Measurements from ENCODE around the gene RIT2.

DNA sequence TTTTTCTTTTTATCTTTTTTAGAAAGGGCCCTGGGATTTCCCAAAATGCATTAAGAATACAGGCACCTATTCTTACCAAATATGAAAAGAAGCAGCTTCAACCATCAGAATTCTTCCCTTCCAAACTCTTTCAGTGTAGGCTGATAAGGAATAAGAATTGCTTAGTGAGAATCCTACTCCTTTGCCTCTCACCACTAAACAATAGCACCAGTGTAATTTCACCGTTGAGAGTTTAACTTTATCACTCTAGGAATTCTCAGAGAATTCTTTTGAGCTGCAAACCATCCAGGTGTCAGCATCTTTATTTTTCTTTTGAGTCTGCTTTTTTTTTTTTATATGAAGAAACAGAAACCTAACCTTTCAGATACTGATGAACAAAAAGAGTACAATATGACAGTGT is 194.9 kb downstream of the RIT2 start:
- TF ChIP-seq, protein P1, sequence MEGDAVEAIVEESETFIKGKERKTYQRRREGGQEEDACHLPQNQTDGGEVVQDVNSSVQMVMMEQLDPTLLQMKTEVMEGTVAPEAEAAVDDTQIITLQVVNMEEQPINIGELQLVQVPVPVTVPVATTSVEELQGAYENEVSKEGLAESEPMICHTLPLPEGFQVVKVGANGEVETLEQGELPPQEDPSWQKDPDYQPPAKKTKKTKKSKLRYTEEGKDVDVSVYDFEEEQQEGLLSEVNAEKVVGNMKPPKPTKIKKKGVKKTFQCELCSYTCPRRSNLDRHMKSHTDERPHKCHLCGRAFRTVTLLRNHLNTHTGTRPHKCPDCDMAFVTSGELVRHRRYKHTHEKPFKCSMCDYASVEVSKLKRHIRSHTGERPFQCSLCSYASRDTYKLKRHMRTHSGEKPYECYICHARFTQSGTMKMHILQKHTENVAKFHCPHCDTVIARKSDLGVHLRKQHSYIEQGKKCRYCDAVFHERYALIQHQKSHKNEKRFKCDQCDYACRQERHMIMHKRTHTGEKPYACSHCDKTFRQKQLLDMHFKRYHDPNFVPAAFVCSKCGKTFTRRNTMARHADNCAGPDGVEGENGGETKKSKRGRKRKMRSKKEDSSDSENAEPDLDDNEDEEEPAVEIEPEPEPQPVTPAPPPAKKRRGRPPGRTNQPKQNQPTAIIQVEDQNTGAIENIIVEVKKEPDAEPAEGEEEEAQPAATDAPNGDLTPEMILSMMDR (IDR thresholded peaks at IDR 0.05 in 4 of 5, conservative IDR thresholded peaks at IDR 0.05 in 1 of 5): no peak
- no peak for TF ChIP-seq POLR2A (IDR thresholded peaks at IDR 0.05)
